IgD-negative memory B cell (primary cell): ENCODE data around the gene EXT2. TPM values are rescaled to one million over a fixed set of nuclear protein-coding genes. Genes with fewer than 3 reads are reported as not detected.

Experiments used
- H3K27ac Mint-ChIP-seq, 3 donors: one replicate each; pipeline ENCODE4 v1.8.0; 2020 to 2022; ENCODE audit warnings: mild to moderate bottlenecking in 3 of 3, mixed read lengths in 3 of 3, moderate library complexity in 1 of 3
- H3K27me3 Mint-ChIP-seq: one replicate; pipeline ENCODE4 v1.8.0; 2021; ENCODE audit warnings: mixed read lengths
- H3K36me3 Mint-ChIP-seq: one replicate; pipeline ENCODE4 v1.8.0; 2020; ENCODE audit warnings: mild to moderate bottlenecking, mixed read lengths
- H3K4me1 Mint-ChIP-seq, 3 donors: one replicate each; pipeline ENCODE4 v1.8.0; 2020 to 2022; ENCODE audit warnings: mixed read lengths in 3 of 3, mild to moderate bottlenecking in 1 of 3
- H3K4me3 Mint-ChIP-seq, 4 donors: one replicate each; pipeline ENCODE4 v1.8.0; 2020 to 2022; ENCODE audit warnings: mild to moderate bottlenecking in 4 of 4, mixed read lengths in 4 of 4, moderate library complexity in 3 of 4
- H3K9me3 Mint-ChIP-seq, 3 donors: one replicate each; pipeline ENCODE4 v1.8.0; 2020 to 2021; ENCODE audit warnings: mixed read lengths in 3 of 3, mild to moderate bottlenecking in 1 of 3
- polyA plus RNA-seq: library from polyadenylated mRNA; unstranded; fragments of 300-500 nt; fragmentation: Illumina TruSeq; gene quantifications from one replicate; pipeline ENCODE4 v1.2.3, GENCODE V29; 2021

The EXT2 gene
- polyA plus RNA-seq, 1 donor from 2014 or later: 21.9 TPM

GRCh38 chr11:44269369-44270351 lies 174.2 kb downstream of the EXT2 start:
- Mint-ChIP-seq H3K27ac (no peak overlapping the region), H3K4me1 (no peaks in the 10 kb centered on the region), H3K27me3 (peaks cover 3% of the 10 kb centered on the region), H3K4me3 (peak overlapping the region in 1 of 4 donors; percentile 47), H3K36me3 (no peaks in the 10 kb centered on the region), H3K9me3 (peaks cover 0 to 6% (median 4%) of the 10 kb centered on the region in 3 donors)

- H3K4me1 Mint-ChIP-seq: no peaks in the 10 kb centered on the region
- H3K36me3 Mint-ChIP-seq: no peaks in the 10 kb centered on the region
- no peak overlapping the region for H3K4me3 Mint-ChIP-seq
- peaks cover 3% of the 10 kb centered on the region for H3K27me3 Mint-ChIP-seq
- no peak overlapping the region for H3K27ac Mint-ChIP-seq
- peaks cover 0 to 6% (median 4%) of the 10 kb centered on the region in 3 donors for H3K9me3 Mint-ChIP-seq
Observed at GRCh38 chr11:44270403-44271273, 175.2 kb downstream of the EXT2 start.

GRCh38 chr11:44271286-44271685 lies 175.8 kb downstream of the EXT2 start:
- no peaks in the 10 kb centered on the region for H3K4me1 Mint-ChIP-seq
- H3K27ac Mint-ChIP-seq: no peak overlapping the region
- peaks cover 0 to 6% (median 4%) of the 10 kb centered on the region in 3 donors for H3K9me3 Mint-ChIP-seq
- H3K27me3 Mint-ChIP-seq: peaks cover 3% of the 10 kb centered on the region
- no peaks in the 10 kb centered on the region for H3K36me3 Mint-ChIP-seq
- H3K4me3 Mint-ChIP-seq: no peak overlapping the region

- H3K4me3 Mint-ChIP-seq: no peak overlapping the region
Observed at GRCh38 chr11:44274404-44274803, 178.9 kb downstream of the EXT2 start.

GRCh38 chr11:44275241-44275640 lies 179.8 kb downstream of the EXT2 start:
- H3K4me3 Mint-ChIP-seq: no peak overlapping the region
- no peak overlapping the region for H3K27ac Mint-ChIP-seq
- no peaks in the 10 kb centered on the region for H3K4me1 Mint-ChIP-seq
- peaks cover 0 to 6% (median 4%) of the 10 kb centered on the region in 3 donors for H3K9me3 Mint-ChIP-seq
- no peaks in the 10 kb centered on the region for H3K36me3 Mint-ChIP-seq
- H3K27me3 Mint-ChIP-seq: peaks cover 5% of the 10 kb centered on the region

More at GRCh38 chr11:44274404-44274803, 178.9 kb downstream of the EXT2 start:
- Mint-ChIP-seq H3K27me3 (peaks cover 3% of the 10 kb centered on the region), H3K9me3 (peaks cover 0 to 6% (median 4%) of the 10 kb centered on the region in 3 donors), H3K27ac (no peak overlapping the region), H3K36me3 (no peaks in the 10 kb centered on the region), H3K4me1 (no peaks in the 10 kb centered on the region)

GRCh38 chr11:44275961-44276550 lies 180.6 kb downstream of the EXT2 start:
- Mint-ChIP-seq H3K36me3 (no peaks in the 10 kb centered on the region), H3K4me1 (no peaks in the 10 kb centered on the region), H3K9me3 (peaks cover 0 to 6% (median 4%) of the 10 kb centered on the region in 3 donors), H3K27ac (no peak overlapping the region), H3K4me3 (no peak overlapping the region), H3K27me3 (peaks cover 6% of the 10 kb centered on the region)

- Mint-ChIP-seq H3K36me3 (no peaks in the 10 kb centered on the region), H3K27me3 (peaks cover 9% of the 10 kb centered on the region), H3K4me3 (no peak overlapping the region), H3K9me3 (no peaks in the 10 kb centered on the region), H3K4me1 (no peaks in the 10 kb centered on the region), H3K27ac (peak overlapping the region in 1 of 3 donors; percentile 15)
Observed at GRCh38 chr11:44277196-44278090, 182.0 kb downstream of the EXT2 start.

- Mint-ChIP-seq H3K27me3 (peaks cover 7% of the 10 kb centered on the region), H3K27ac (no peak overlapping the region), H3K9me3 (no peaks in the 10 kb centered on the region), H3K4me3 (no peak overlapping the region), H3K36me3 (no peaks in the 10 kb centered on the region), H3K4me1 (no peaks in the 10 kb centered on the region)
Observed at GRCh38 chr11:44279483-44279882, 184.0 kb downstream of the EXT2 start.

- no peaks in the 10 kb centered on the region for H3K9me3 Mint-ChIP-seq
- H3K36me3 Mint-ChIP-seq: no peaks in the 10 kb centered on the region
- H3K4me3 Mint-ChIP-seq: no peak overlapping the region
- H3K4me1 Mint-ChIP-seq: no peaks in the 10 kb centered on the region
- H3K27me3 Mint-ChIP-seq: peaks cover 7% of the 10 kb centered on the region
- H3K27ac Mint-ChIP-seq: no peak overlapping the region
Observed at GRCh38 chr11:44280257-44280656, 184.8 kb downstream of the EXT2 start.

GRCh38 chr11:44281151-44281550 lies 185.7 kb downstream of the EXT2 start:
- Mint-ChIP-seq H3K4me3 (no peak overlapping the region), H3K27ac (peak overlapping the region in 1 of 3 donors; percentile 4), H3K36me3 (no peaks in the 10 kb centered on the region), H3K27me3 (peaks cover 7% of the 10 kb centered on the region), H3K9me3 (no peaks in the 10 kb centered on the region), H3K4me1 (no peaks in the 10 kb centered on the region)

GRCh38 chr11:44282620-44283019 lies 187.1 kb downstream of the EXT2 start:
- Mint-ChIP-seq H3K27me3 (peaks cover 10% of the 10 kb centered on the region), H3K4me3 (no peak overlapping the region), H3K9me3 (no peaks in the 10 kb centered on the region), H3K27ac (peak overlapping the region in 1 of 3 donors; percentile 17), H3K4me1 (no peaks in the 10 kb centered on the region), H3K36me3 (no peaks in the 10 kb centered on the region)

GRCh38 chr11:44285756-44286155 lies 190.3 kb downstream of the EXT2 start:
- H3K4me1 Mint-ChIP-seq: no peaks in the 10 kb centered on the region
- H3K27me3 Mint-ChIP-seq: peaks cover 16% of the 10 kb centered on the region
- no peaks in the 10 kb centered on the region for H3K36me3 Mint-ChIP-seq
- H3K4me3 Mint-ChIP-seq: no peak overlapping the region
- H3K9me3 Mint-ChIP-seq: no peaks in the 10 kb centered on the region
- no peak overlapping the region for H3K27ac Mint-ChIP-seq

- no peak overlapping the region for H3K27ac Mint-ChIP-seq
- H3K36me3 Mint-ChIP-seq: no peaks in the 10 kb centered on the region
- H3K4me3 Mint-ChIP-seq: no peak overlapping the region
- peaks cover 12% of the 10 kb centered on the region for H3K27me3 Mint-ChIP-seq
- H3K9me3 Mint-ChIP-seq: no peaks in the 10 kb centered on the region
- H3K4me1 Mint-ChIP-seq: no peaks in the 10 kb centered on the region
Observed at GRCh38 chr11:44286268-44286880, 190.9 kb downstream of the EXT2 start.

- Mint-ChIP-seq H3K4me1 (no peaks in the 10 kb centered on the region), H3K27ac (no peak overlapping the region), H3K9me3 (no peaks in the 10 kb centered on the region), H3K27me3 (peaks cover 13% of the 10 kb centered on the region), H3K4me3 (no peak overlapping the region), H3K36me3 (no peaks in the 10 kb centered on the region)
Observed at GRCh38 chr11:44286911-44287310, 191.4 kb downstream of the EXT2 start.
